ENCODE data around the gene ASCC3.

The ASCC3 gene

DNA sequence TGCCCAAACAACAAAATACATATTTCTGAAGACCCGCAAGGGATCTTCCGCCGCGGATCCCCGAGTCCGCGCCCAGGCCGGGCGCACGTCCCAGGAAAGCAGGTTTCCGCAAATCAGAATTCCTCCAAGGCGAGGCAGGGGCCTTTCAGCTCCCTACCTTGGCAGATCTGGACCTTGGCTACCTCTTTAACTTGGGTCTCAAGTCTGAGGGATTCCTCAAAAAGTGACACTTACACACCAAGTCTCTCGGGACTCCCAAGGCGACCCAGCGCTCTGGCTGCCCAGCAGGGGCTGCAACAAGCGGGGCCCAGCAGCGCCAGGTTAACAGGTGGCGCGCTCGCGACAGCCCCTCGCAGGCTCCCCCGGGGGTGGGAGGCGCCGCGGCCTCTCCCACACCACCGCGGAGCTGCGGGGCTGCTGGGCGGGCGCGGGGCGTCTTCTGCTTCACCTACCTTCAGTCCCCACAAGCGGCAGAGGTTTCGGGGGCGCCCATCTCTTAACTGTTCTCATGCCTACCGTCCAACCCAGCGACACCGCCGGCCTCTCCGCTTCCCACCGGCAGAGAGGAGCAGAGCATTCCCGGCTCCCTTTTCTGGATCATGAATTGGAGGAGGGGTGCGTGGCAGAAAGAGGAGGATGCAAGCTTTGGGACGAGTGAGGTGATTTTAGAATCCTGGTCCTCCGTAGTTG is 416.8 kb downstream of the ASCC3 start:
- peak; percentile 54 for DNase-seq (ENCODE audit: low spot score)

DNA sequence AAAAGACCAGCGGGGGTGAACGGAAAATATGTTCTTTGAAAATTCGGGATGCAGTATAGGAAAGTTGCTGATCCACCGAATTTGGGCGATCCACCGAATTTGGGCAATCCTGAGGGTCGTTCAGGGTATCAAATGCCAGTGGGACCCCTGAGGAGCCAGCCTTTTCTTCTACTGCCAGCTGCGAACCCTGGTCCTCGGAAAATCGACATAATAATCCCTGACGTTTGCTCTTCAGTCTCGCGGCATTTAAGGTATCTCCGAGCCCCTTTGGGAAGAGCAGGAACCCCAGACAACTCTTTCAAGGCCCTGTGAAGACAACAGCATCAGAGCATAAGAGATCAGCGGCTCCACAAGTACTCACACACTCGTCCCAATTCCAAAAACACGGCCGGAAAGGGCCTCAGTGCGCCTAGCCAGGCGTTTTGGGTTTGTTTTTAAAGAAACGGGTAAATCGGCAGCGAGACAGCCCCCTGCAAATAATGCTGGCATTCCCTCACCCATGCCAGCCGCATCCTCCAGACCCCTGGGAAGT is 417.4 kb downstream of the ASCC3 start:
- DNase-seq (ENCODE audit: low spot score) = peak; percentile 29

DNA sequence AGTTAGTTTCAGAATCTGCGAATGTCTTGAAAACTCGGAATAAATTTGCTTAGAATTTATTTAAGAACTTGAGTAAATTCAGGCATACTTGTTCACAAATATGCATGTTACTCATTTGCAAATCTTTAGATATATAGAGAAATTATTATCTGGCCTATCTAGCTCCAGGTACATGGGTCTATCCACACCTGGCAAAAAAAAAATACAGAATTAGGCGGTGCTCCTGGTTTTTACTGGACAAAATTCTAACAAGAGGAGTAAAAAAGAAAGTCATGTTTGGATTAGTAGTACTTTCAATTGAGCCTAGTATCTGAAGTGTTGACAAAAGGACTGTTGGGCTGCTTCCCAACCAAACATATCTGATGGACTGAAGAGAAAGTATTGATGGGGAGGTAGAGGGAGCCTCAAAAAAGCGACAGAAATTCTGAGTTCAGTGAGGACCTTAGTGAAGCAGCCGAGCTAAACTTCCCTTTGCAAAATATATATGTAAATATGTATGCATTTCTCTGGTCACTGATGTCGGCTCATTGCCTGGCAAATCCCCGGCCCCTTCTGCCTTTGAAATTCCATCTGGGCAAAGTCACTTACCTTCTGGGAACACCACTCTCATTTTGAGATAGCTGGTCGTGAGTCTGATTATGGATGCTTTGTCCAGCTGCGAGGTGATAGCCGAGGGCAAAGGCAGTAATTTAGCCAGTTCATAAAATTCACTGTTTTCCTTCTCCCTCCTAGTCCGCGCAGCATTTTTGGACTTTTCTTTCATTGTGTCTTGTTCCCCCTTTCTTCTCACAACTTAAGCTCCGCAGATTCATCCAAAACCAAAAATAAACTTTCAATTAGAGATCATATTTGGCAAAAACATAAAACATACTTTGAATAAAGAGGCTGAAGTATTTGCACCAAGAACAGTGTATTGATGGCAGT is 418.2 kb downstream of the ASCC3 start:
- DNase-seq (ENCODE audit: low spot score) = no peak

- DNase-seq (ENCODE audit: low spot score) = no peak
Observed at GRCh38 chr6:100461917-100462705, 419.0 kb downstream of the ASCC3 start.

- peak; percentile 87 for DNase-seq (ENCODE audit: low spot score)
Observed at GRCh38 chr6:100461278-100461916, 419.7 kb downstream of the ASCC3 start.

DNA sequence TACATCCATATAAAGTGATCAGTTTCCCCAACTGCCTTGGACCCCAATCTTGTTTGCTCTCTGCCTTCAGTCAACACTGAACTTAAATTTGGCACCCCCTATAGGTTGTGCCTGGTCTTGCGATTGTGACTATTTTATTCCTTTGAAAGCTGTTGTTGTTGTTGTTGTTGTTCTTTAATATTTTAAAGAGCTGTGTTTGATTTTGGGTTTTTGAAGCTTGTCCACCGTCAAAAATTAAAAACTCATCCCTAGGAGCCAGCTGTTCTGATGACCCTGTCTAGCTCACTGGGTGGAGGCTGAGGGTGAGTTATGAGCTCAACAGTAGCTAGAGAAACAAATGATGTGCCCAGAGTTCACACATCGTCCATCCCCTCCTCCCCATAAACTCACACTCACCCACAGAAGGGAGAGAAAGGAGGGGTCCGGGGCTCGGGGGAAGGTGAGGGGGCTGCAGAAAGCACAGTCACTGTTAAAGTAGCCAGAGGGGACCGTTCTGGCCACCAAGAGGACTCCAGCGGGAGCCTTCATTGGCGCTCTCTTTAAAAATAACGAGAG is 420.4 kb downstream of the ASCC3 start:
- DNase-seq (ENCODE audit: low spot score) = peak; percentile 50

GRCh38 chr6:100459592-100460184 is 421.4 kb downstream of the ASCC3 start:
- DNase-seq (ENCODE audit: low spot score) = no peak

DNA sequence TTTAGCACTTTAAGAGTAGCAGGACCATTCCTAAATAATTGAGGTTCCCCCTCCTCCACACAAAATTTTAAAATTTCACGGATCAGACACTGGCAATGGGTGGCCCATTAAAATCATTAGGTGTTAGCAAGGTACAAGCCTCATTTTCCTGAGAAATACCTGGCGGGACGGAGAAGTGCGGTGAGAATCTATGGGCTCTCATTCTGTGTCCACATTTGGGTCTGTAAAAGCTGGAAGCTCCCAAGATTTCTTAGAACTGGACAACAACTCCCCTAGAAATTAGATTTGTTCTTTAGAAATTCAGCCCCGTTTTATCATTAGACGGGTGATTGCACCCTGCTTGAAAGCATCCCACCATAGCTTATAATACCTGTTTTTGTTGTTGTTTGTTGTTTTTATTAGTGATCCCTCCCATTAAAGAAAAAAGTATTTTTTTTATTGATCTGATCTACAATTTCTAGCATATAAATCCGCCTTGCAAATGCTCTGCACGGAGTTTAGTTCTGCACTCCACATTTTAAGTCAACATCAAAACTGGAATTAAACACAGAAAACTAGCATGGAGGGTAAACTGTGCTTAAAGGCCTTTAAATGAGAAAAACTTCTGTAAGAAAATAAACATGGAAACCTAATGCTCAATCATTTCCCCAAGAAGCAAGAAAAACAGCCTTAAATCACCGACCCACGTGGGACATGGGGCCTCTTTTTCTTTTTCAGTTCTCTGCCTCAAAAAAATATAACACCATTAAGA is 422.1 kb downstream of the ASCC3 start:
- DNase-seq (ENCODE audit: low spot score) = no peak
